ENCODE results near the gene NUDT16. TPM values are rescaled to one million over a fixed set of nuclear protein-coding genes. Genes with fewer than 3 reads are reported as not detected.

Gene NUDT16
- total RNA-seq = 15.4 and 17.0 TPM in 2 replicates

DNA sequence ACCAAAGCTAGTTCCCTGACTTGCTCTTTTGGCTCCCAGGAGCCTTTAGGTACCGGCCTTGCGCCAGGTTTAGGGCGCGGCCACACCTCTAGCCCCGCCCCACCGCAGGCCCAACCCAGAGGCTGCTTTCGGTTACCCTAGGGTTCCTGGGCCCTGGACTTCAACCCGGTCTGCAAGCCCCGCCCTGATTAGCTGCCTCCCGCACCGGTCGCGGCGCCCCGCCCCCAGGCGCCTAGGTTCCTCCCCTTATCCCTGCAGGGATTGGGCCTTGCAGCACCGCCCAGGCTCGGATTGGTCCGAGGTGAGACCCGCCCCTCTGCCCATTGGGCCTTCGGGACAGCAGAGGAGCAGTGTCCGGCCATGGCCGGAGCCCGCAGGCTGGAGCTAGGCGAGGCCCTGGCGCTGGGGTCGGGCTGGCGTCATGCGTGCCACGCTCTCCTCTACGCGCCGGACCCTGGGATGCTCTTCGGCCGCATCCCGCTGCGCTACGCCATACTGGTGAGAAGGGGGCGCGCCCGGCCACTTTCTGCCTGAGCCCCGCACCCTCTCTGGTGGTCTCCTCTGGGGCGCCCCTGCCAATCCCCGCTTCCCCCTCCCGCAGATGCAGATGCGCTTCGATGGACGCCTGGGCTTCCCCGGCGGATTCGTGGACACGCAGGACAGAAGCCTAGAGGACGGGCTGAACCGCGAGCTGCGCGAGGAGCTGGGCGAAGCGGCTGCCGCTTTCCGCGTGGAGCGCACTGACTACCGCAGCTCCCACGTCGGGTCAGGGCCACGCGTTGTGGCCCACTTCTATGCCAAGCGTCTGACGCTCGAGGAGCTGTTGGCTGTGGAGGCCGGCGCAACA lies at the start of gene NUDT16:
TSS of gene NUDT16 (plus strand) at position 330 of the 847 bp plus-strand sequence. CDS start at position 361, 31 bp downstream.

Other genes starting within 250 kb of the NUDT16 start
- 91.7 and 92.4 TPM in 2 replicates for gene MRPL3, start 121.2 kb downstream of the NUDT16 start, total RNA-seq